Endothelial cell (in vitro differentiated cells): ENCODE measurements around the gene ECE2. TPM values are rescaled to one million over a fixed set of nuclear protein-coding genes. Genes with fewer than 3 reads are reported as not detected.

ENCODE experiments used
- DNase-seq: peaks from one replicate; pipeline ENCODE4 v3.0.0; 2021; ENCODE audit warnings: low spot score
- H3K27ac Mint-ChIP-seq: one replicate; pipeline ENCODE4 v1.8.0; 2021; ENCODE audit warnings: mixed read lengths, inconsistent platforms; ENCODE audit not compliant: unreplicated experiment
- H3K27me3 Mint-ChIP-seq: one replicate; pipeline ENCODE4 v1.8.0; 2021; ENCODE audit warnings: mild to moderate bottlenecking, moderate library complexity, mixed read lengths, inconsistent platforms; ENCODE audit not compliant: unreplicated experiment
- H3K36me3 Mint-ChIP-seq: one replicate; pipeline ENCODE4 v1.8.0; 2021; ENCODE audit warnings: mild to moderate bottlenecking, low read depth, mixed read lengths, inconsistent platforms; ENCODE audit not compliant: unreplicated experiment
- H3K4me1 Mint-ChIP-seq: one replicate; pipeline ENCODE4 v1.8.0; 2021; ENCODE audit warnings: mild to moderate bottlenecking, mixed read lengths, inconsistent platforms; ENCODE audit not compliant: unreplicated experiment
- H3K4me3 Mint-ChIP-seq: one replicate; pipeline ENCODE4 v1.8.0; 2021; ENCODE audit warnings: mild to moderate bottlenecking, mixed read lengths, inconsistent platforms; ENCODE audit not compliant: unreplicated experiment
- H3K9me3 Mint-ChIP-seq: one replicate; pipeline ENCODE4 v1.8.0; 2021; ENCODE audit warnings: mixed read lengths, inconsistent platforms; ENCODE audit not compliant: unreplicated experiment
- CTCF ChIP-seq: fragments of 200-600 bp; sonication (generic); IDR thresholded peaks from one replicate; pipeline ENCODE4 v1.5.0; 2021; ENCODE audit warnings: antibody characterized with exemption; ENCODE audit not compliant: unreplicated experiment
- total RNA-seq: library from RNA; stranded (reverse); fragmentation: NEBNext Ultra II Directional; extraction: Animal tissue kit (Norgen Biotek cat#: 25700); gene quantifications from one replicate; pipeline ENCODE4 v1.2.1, GENCODE V29; 2021; ENCODE audit not compliant: unreplicated experiment

The ECE2 gene
- total RNA-seq, 1 donor from 2014 or later = not detected

- DNase-seq = no peak
- H3K27ac Mint-ChIP-seq = peak overlapping the region; percentile 92
- peaks cover 35% of the 10 kb centered on the region for H3K36me3 Mint-ChIP-seq
- H3K4me1 Mint-ChIP-seq = peaks cover 14% of the 10 kb centered on the region
- no peaks in the 10 kb centered on the region for H3K9me3 Mint-ChIP-seq
- H3K27me3 Mint-ChIP-seq = peaks cover 6% of the 10 kb centered on the region
- H3K4me3 Mint-ChIP-seq = peak overlapping the region; percentile 99
- TF ChIP-seq CTCF = no peak
Measured at GRCh38 chr3:184300378-184300720, 24.5 kb downstream of the ECE2 start.

- Mint-ChIP-seq H3K27me3 (peaks cover 6% of the 10 kb centered on the region), H3K27ac (no peak overlapping the region), H3K4me3 (no peak overlapping the region), H3K9me3 (no peaks in the 10 kb centered on the region), H3K4me1 (peaks cover 15% of the 10 kb centered on the region), H3K36me3 (peaks cover 74% of the 10 kb centered on the region)
- no peak for DNase-seq
- TF ChIP-seq CTCF = no peak
Measured at GRCh38 chr3:184305577-184305976, 29.8 kb downstream of the ECE2 start.

GRCh38 chr3:184306341-184306972, 30.6 kb downstream of the ECE2 start:
- Mint-ChIP-seq H3K27ac (no peak overlapping the region), H3K9me3 (no peaks in the 10 kb centered on the region), H3K27me3 (peaks cover 6% of the 10 kb centered on the region), H3K4me1 (peaks cover 14% of the 10 kb centered on the region), H3K4me3 (peak overlapping the region; percentile 47), H3K36me3 (peaks cover 72% of the 10 kb centered on the region)
- no peak for DNase-seq
- TF ChIP-seq CTCF = no peak

DNA sequence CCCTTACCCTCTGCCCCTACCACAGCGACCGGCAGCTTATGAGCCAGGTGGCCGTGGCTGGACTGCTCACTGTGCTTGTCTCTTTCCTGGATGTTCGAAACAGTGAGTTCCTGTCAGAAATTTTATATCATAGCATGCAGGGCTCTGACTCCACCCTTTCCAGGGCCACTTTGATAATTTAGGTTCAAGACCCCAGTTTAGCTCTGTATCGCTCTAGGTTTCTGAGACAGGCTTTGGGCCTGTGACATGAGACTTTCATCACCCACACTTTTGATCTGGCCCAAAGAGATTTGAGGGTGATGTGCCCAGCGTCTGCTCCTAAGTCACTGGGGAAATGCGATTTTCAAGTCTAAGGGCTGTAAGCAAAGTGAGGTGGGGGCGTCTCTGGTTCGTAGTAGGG, 32.1 kb downstream of the ECE2 start:
- peak overlapping the region; percentile 64 for H3K27ac Mint-ChIP-seq
- no peak for TF ChIP-seq CTCF
- H3K4me1 Mint-ChIP-seq = peaks cover 14% of the 10 kb centered on the region
- H3K27me3 Mint-ChIP-seq = peaks cover 6% of the 10 kb centered on the region
- H3K4me3 Mint-ChIP-seq = peak overlapping the region; percentile 48
- H3K36me3 Mint-ChIP-seq = peaks cover 58% of the 10 kb centered on the region
- DNase-seq = no peak
- H3K9me3 Mint-ChIP-seq = no peaks in the 10 kb centered on the region

DNA sequence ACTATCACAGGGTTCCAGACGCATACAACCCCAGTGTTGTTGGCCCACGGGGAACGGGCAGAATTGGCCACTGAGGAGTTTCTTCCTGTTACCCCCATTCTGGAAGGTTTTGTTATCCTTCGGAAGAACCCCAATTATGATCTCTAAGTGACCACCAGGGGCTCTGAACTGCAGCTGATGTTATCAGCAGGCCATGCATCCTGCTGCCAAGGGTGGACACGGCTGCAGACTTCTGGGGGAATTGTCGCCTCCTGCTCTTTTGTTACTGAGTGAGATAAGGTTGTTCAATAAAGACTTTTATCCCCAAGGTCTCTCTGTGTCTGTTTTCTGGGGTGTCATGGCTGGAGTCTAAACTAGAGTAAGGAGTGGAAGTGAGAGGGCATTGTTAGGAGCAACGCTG, 32.9 kb downstream of the ECE2 start:
- H3K36me3 Mint-ChIP-seq = peaks cover 52% of the 10 kb centered on the region
- peaks cover 6% of the 10 kb centered on the region for H3K27me3 Mint-ChIP-seq
- peaks cover 14% of the 10 kb centered on the region for H3K4me1 Mint-ChIP-seq
- no peak overlapping the region for H3K4me3 Mint-ChIP-seq
- no peaks in the 10 kb centered on the region for H3K9me3 Mint-ChIP-seq
- DNase-seq = no peak
- no peak for TF ChIP-seq CTCF
- peak overlapping the region; percentile 79 for H3K27ac Mint-ChIP-seq
